ENCODE measurements around the gene CTNNA2.

GRCh38 chr2:80019571-80020460 is 507.0 kb downstream of the CTNNA2 start:
- no peak for TF ChIP-seq GATA2 (CRISPR knock-in tag; IDR thresholded peaks at IDR 0.05)
- no peak for TF ChIP-seq TAF1 (IDR thresholded peaks at IDR 0.05; ENCODE audit: control insufficient read depth, extremely low read depth, insufficient read depth, low read length, severe bottlenecking)
- no peak for TF ChIP-seq SP2 (IDR thresholded peaks at IDR 0.05; ENCODE audit: extremely low read depth, low read depth, low read length, poor library complexity, severe bottlenecking)
- TF ChIP-seq PRPF4 (IDR thresholded peaks at IDR 0.05; ENCODE audit: insufficient read depth, low read depth, low read length, poor library complexity, severe bottlenecking): no peak
- TF ChIP-seq KLF1 (tag; IDR thresholded peaks at IDR 0.05): no peak
- TF ChIP-seq FOXM1 (IDR thresholded peaks at IDR 0.05; ENCODE audit: low read depth): no peak
- TF ChIP-seq FOXM1 (CRISPR knock-in tag; IDR thresholded peaks at IDR 0.05; ENCODE audit: low read depth): no peak
- TF ChIP-seq, protein P1, sequence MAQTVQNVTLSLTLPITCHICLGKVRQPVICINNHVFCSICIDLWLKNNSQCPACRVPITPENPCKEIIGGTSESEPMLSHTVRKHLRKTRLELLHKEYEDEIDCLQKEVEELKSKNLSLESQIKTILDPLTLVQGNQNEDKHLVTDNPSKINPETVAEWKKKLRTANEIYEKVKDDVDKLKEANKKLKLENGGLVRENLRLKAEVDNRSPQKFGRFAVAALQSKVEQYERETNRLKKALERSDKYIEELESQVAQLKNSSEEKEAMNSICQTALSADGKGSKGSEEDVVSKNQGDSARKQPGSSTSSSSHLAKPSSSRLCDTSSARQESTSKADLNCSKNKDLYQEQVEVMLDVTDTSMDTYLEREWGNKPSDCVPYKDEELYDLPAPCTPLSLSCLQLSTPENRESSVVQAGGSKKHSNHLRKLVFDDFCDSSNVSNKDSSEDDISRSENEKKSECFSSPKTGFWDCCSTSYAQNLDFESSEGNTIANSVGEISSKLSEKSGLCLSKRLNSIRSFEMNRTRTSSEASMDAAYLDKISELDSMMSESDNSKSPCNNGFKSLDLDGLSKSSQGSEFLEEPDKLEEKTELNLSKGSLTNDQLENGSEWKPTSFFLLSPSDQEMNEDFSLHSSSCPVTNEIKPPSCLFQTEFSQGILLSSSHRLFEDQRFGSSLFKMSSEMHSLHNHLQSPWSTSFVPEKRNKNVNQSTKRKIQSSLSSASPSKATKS (CRISPR knock-in tag; IDR thresholded peaks at IDR 0.05): no peak
- no peak for TF ChIP-seq STAT6 (CRISPR knock-in tag; IDR thresholded peaks at IDR 0.05)
- no peak for TF ChIP-seq JUN (IDR thresholded peaks at IDR 0.05; ENCODE audit: borderline replicate concordance, low read depth, low read length)
- TF ChIP-seq JUN (CRISPR knock-in tag; IDR thresholded peaks at IDR 0.05; ENCODE audit: borderline replicate concordance): no peak
- TF ChIP-seq POLR2A (conservative IDR thresholded peaks at IDR 0.05): no peak

Measured in K562 (cell line).